ENCODE measurements around the gene SCLT1.

The SCLT1 gene

DNA sequence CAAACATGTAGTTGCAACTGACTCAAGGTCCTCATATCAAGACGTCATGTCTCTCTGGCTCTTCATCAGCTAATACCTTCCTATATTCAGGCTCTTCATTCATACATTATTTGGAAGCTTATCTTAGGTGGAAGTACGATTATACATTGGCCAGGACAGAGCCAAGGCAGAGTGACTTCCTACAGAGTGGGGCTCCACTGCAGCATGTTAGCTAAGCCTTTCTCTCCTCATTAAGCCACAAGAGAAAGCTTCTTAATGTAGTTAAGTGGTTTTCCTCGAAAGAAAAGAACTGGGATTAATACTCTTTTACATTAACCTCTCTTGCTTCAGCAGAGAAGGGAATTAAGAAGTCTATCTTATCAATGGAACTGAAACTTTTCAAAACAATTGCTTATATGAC lies 17.6 kb upstream of the SCLT1 start:
- Mint-ChIP-seq H3K4me3 (no peak overlapping the region), H3K27ac (no peak overlapping the region), H3K27me3 (ENCODE audit: low read depth, poor library complexity) (no peaks in the 10 kb centered on the region), H3K4me1 (no peaks in the 10 kb centered on the region), H3K9me3 (no peaks in the 10 kb centered on the region), H3K36me3 (ENCODE audit: low read depth) (no peaks in the 10 kb centered on the region)
- TF ChIP-seq, protein P1, sequence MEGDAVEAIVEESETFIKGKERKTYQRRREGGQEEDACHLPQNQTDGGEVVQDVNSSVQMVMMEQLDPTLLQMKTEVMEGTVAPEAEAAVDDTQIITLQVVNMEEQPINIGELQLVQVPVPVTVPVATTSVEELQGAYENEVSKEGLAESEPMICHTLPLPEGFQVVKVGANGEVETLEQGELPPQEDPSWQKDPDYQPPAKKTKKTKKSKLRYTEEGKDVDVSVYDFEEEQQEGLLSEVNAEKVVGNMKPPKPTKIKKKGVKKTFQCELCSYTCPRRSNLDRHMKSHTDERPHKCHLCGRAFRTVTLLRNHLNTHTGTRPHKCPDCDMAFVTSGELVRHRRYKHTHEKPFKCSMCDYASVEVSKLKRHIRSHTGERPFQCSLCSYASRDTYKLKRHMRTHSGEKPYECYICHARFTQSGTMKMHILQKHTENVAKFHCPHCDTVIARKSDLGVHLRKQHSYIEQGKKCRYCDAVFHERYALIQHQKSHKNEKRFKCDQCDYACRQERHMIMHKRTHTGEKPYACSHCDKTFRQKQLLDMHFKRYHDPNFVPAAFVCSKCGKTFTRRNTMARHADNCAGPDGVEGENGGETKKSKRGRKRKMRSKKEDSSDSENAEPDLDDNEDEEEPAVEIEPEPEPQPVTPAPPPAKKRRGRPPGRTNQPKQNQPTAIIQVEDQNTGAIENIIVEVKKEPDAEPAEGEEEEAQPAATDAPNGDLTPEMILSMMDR (IDR thresholded peaks at IDR 0.05) = no peak
- DNase-seq = no peak

- no peaks in the 10 kb centered on the region for H3K27me3 Mint-ChIP-seq (ENCODE audit: low read depth, poor library complexity)
- no peak overlapping the region for H3K27ac Mint-ChIP-seq
- no peak for DNase-seq
- no peaks in the 10 kb centered on the region for H3K36me3 Mint-ChIP-seq (ENCODE audit: low read depth)
- no peaks in the 10 kb centered on the region for H3K9me3 Mint-ChIP-seq
- H3K4me3 Mint-ChIP-seq = no peak overlapping the region
- H3K4me1 Mint-ChIP-seq = no peaks in the 10 kb centered on the region
- TF ChIP-seq, protein P1 (IDR thresholded peaks at IDR 0.05) = no peak
Observed at GRCh38 chr4:129109965-129110824, 16.9 kb upstream of the SCLT1 start.

- H3K27ac Mint-ChIP-seq = no peak overlapping the region
- no peak for DNase-seq
- H3K9me3 Mint-ChIP-seq = no peaks in the 10 kb centered on the region
- peaks cover 4% of the 10 kb centered on the region for H3K36me3 Mint-ChIP-seq (ENCODE audit: low read depth)
- H3K27me3 Mint-ChIP-seq (ENCODE audit: low read depth, poor library complexity) = peaks cover 9% of the 10 kb centered on the region
- H3K4me3 Mint-ChIP-seq = no peak overlapping the region
- TF ChIP-seq, protein P1 (IDR thresholded peaks at IDR 0.05) = no peak
- H3K4me1 Mint-ChIP-seq = peaks cover 19% of the 10 kb centered on the region
Observed at GRCh38 chr4:129098531-129099001, 5.2 kb upstream of the SCLT1 start.

DNA sequence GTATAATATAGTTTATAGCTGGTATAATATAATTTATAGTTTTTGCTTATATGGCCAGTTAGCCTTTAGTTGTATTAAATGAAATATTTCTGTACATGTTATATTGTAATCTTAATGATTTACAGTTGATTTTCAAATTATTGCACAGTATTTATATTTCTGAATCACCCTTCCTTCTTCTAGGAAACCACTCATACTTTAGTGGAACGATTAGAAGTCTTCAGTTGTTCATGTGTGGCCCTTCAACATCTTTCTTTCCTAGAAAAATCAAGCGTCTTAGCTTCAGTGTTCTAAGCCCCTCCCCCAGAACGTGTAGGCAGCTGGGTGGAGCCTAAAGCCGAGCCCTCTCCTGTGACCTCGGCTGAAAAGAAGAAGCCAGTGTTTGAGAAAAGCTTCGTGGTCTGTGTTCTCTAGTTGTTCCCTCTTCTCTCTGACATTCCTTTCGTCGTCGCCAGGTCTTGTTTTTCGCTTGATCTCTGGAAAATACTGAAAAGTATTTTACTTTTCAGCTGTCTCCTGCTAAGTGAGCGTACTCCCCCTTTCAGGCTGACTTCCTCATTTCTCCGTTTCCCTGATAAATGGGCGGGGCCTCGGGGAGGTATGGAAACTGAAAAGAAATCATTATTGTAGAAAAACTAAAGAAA lies 2.6 kb upstream of the SCLT1 start, which contains the start of gene C4orf33:
Gene C4orf33, plus strand, starts transcription at position 342 of the 644 bp plus-strand sequence. CDS start 6,459 bp downstream, outside the sequence.
- Mint-ChIP-seq H3K36me3 (ENCODE audit: low read depth) (no peaks in the 10 kb centered on the region), H3K4me1 (peaks cover 21% of the 10 kb centered on the region), H3K4me3 (peak within 1 kb of the TSS; percentile 95), H3K27ac (peak within 1 kb of the TSS; percentile 96), H3K27me3 (ENCODE audit: low read depth, poor library complexity) (peaks cover 9% of the 10 kb centered on the region), H3K9me3 (no peaks in the 10 kb centered on the region)
- peak; percentile 53 for DNase-seq
- TF ChIP-seq, protein P1 (IDR thresholded peaks at IDR 0.05) = no peak

DNA sequence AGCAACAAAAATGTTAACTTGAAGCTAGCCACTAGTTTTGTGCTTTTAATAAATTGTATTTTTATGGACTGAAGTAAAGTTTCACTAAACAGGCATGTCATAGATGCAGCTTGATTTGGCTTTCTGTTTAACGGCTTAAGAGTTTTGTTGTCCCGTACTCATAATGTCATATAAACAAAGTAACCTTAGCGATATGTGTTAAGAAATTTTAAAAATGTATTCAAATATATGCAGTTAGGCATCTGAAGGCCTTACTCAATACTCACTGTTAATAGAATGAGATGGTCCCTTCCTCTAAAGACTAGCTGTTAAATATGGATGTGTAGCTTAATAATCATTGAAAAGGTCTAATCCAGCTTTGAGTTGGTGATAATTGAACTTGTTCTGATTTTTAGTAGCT lies 1.0 kb upstream of the SCLT1 start:
- Mint-ChIP-seq H3K9me3 (peaks cover 3% of the 10 kb centered on the region), H3K4me3 (peak overlapping the region; percentile 57), H3K4me1 (peaks cover 21% of the 10 kb centered on the region), H3K27ac (no peak overlapping the region), H3K27me3 (ENCODE audit: low read depth, poor library complexity) (peaks cover 9% of the 10 kb centered on the region), H3K36me3 (ENCODE audit: low read depth) (peaks cover 4% of the 10 kb centered on the region)
- TF ChIP-seq, protein P1 (IDR thresholded peaks at IDR 0.05) = no peak
- no peak for DNase-seq

All from nephron progenitor cell (in vitro differentiated cells).